ENCODE measurements around the gene SOWAHC.
"Not testable (repeated sequence)": the region's sequence is repeated elsewhere in the genome, so short reads cannot be mapped to it uniquely, and the experiment has no call there.

Gene SOWAHC

DNA sequence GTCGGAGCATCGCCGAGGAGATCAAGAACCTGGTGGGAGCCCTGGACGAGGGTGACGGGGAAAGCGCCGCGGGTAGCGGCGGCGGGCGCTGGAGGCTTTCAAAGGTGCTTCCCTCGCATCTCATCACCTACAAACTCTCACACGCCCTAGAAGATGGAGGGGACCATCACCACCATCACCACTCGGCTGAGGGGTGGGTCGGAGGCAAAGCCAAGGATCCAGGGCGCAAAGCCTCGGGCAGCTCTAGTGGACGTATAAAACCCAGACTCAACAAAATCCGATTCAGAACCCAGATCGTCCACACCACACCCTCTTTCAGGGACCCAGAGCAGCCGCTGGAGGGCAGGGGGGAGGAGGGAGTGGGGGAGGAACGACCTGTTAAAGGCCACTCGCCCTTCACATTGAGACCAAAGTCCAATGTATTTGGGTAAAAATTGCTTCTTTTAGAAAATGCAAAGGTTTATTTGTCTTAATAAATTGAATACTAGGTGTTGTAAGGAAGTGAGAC, 1.5 kb downstream of the SOWAHC start:
- no peak for DNase-seq (ENCODE audit: low read depth in 2 of 3, low spot score in 2 of 3)

- DNase-seq (ENCODE audit: low read depth in 2 of 3, low spot score in 2 of 3): no peak
Measured at GRCh38 chr2:109616184-109616583, 2.0 kb downstream of the SOWAHC start.

DNA sequence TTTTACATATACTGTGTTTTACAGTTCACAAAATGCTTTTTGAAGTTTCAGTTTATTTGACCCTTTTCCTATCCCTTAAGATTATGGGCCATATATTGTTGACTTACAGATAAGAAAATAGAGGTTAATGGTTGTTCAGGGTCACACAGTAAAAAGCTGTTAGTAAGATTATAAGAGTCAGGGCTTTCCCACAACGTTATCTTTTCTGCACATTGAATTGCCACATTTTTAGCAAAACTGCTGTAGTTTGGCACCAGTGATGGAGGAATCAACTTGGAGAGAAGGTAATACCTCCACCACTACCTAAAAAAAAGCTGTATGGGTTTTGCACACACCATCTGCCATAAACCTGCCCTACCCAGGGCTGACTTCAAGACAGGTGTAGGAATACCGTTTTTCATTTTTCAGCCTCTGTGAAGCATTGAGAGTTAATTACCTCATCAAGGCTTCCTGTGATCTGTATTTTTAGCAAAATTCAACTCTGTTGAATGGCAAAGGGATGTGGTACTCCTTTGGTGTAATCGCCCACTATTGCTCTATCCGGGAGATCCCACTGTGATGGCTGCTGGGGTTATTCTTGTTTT, 5.0 kb downstream of the SOWAHC start:
- no peak for DNase-seq (ENCODE audit: low read depth in 2 of 3, low spot score in 2 of 3)

DNA sequence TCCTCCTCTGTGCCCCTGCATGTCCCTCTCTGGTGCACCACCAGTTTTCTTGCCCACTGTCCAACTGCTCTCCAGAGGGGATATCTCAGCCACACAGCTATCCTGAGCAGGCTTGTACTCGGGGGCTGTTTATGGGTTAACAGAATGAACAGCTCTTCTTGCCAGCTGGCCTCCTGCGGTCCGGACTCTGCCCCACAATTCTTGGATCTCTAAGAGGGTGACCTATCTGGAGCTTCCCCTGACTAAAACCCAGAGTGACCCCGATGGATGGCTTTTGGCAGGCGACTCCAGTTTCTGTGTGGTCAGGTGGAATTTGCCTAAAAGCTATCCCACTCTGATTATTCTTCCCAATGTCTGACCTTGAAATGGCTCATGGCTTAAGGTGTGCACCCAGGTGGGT, 9.1 kb downstream of the SOWAHC start:
- no peak for DNase-seq (ENCODE audit: low read depth in 2 of 3, low spot score in 2 of 3)

GRCh38 chr2:109623923-109624322, 9.8 kb downstream of the SOWAHC start:
- DNase-seq (ENCODE audit: low read depth in 2 of 3, low spot score in 2 of 3): no peak

- no peak for DNase-seq (ENCODE audit: low read depth in 2 of 3, low spot score in 2 of 3)
Measured at GRCh38 chr2:109624339-109624738, 10.2 kb downstream of the SOWAHC start.

- not testable (repeated sequence) for DNase-seq (ENCODE audit: low read depth in 2 of 3, low spot score in 2 of 3)
Measured at GRCh38 chr2:109628321-109628720, 14.2 kb downstream of the SOWAHC start.

- no peak for DNase-seq (ENCODE audit: low read depth in 2 of 3, low spot score in 2 of 3)
Measured at GRCh38 chr2:109629867-109630266, 15.7 kb downstream of the SOWAHC start.

DNA sequence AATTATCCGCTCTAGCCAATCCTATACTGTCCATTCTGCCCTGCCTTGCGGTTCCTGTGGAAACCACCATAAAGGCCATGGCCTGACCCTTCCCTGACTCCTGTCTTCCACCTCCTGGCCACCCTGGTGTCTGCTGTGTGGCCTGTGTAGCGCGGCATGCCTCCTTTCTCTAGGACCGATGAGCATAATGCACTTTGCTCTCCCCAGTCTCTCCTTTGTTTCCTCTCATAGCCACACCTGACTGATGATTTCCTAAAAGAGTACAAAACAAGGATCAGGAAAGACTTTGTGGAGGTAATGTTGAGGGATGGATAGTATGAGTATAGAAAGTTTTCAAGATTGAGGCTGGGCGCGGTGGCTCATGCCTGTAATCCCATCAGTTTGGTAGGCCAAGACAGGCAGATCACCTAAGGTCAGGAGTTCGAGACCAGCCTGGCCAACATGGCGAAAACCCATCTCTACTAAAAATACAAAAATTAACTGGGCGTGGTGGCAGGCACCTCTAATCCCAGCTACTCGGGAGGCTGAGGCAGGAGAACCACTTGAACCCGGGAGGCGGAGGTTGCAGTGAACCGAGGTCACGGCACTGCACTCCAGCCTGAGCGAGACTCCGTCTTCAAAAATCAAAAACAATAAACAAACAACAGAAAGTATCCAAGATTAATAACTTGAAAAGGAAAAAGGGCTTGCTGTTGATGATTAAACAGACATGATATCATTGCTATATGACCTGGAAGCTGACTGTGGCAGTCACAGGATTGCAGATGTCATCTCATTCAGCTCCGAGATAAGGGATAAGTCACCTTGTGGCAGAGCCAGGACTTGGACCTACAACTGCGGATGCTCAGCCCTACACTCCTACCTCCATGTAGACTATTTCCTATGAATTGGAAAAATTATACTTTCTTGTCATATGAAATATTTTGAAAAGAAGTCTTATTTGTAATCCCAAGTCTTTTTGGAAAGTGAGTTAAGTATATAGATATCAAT, 16.6 kb downstream of the SOWAHC start:
- DNase-seq (ENCODE audit: low read depth in 2 of 3, low spot score in 2 of 3): no peak

- DNase-seq (ENCODE audit: low read depth in 2 of 3, low spot score in 2 of 3): no peak
Measured at GRCh38 chr2:109631741-109632140, 17.6 kb downstream of the SOWAHC start.

- no peak for DNase-seq (ENCODE audit: low read depth in 2 of 3, low spot score in 2 of 3)
Measured at GRCh38 chr2:109632158-109632789, 18.1 kb downstream of the SOWAHC start.

DNA sequence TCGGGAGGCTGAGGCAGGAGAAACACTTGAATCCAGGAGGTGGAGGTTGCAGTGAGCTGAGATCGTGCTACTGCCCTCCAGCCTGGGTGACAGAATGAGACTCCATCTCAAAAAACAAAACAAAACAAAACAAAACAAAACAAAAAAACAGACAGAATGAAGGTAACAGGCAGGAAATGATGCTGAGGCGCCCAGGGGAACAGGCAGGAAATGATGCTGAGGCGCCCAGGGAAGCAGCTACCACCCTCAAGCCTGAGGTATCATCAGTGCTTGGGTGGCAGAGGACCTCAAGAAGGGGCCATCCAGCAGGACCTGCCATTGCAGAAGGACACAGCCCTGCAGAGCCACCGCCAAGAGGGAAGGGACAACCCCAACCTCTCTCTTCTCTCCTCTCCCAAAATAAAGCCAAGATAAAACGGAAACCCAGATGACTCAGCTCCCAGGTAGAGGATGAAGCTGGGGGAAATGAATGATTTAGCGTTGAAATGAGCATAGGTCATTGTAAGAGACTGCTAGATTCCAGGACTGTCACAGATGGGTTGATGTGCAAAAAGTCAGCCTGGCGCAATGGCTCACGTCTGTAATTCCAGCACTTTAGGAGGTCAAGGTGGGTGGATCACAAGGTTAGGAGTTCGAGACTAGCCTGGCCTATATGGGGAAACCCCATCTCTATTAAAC, 19.3 kb downstream of the SOWAHC start:
- DNase-seq (ENCODE audit: low read depth in 2 of 3, low spot score in 2 of 3): no peak

GRCh38 chr2:109635426-109636304, 21.5 kb downstream of the SOWAHC start:
- no peak for DNase-seq (ENCODE audit: low read depth in 2 of 3, low spot score in 2 of 3)

GRCh38 chr2:109636317-109636716, 22.2 kb downstream of the SOWAHC start:
- DNase-seq (ENCODE audit: low read depth in 2 of 3, low spot score in 2 of 3): no peak

- no peak for DNase-seq (ENCODE audit: low read depth in 2 of 3, low spot score in 2 of 3)
Measured at GRCh38 chr2:109637749-109638570, 23.8 kb downstream of the SOWAHC start.

DNA sequence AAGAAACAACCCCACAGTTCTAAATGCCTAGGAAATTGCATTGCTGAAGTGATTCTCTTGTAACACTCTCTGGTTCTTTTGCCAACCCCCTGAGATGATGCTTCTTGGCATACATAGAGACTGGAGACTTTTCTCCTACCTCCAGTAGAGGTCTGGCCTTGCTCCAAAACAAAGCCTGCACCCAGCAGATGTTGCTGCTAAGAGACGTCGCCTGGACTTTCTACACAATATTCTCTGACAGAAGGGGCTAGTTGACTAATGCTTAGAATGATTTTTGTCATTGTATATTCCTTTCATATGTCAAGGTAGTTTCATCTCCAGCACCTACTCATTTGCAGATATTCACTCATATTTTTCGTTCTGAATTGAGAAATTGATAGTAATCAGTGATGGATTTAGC, 24.6 kb downstream of the SOWAHC start:
- no peak for DNase-seq (ENCODE audit: low read depth in 2 of 3, low spot score in 2 of 3)

DNA sequence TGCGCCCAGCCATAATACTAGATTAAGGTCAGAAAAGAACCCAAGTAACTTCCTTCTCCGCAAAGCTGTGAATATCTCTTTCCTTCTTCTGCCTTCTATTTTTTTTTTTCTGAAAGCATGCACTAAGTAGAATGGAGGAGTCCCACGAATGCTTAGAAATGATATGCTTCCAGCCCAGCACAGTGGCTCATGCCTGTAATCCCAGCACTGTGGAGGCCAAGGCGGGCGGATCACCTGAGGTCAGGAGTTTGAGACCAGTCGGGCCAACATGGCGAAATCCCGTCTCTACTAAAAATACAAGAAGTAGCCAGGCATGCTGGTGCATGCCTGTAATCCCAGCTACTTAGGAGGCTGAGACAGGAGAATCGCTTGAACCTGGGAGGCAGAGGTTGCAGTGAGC, 25.8 kb downstream of the SOWAHC start:
- DNase-seq (ENCODE audit: low read depth in 2 of 3, low spot score in 2 of 3): not testable (repeated sequence)

DNA sequence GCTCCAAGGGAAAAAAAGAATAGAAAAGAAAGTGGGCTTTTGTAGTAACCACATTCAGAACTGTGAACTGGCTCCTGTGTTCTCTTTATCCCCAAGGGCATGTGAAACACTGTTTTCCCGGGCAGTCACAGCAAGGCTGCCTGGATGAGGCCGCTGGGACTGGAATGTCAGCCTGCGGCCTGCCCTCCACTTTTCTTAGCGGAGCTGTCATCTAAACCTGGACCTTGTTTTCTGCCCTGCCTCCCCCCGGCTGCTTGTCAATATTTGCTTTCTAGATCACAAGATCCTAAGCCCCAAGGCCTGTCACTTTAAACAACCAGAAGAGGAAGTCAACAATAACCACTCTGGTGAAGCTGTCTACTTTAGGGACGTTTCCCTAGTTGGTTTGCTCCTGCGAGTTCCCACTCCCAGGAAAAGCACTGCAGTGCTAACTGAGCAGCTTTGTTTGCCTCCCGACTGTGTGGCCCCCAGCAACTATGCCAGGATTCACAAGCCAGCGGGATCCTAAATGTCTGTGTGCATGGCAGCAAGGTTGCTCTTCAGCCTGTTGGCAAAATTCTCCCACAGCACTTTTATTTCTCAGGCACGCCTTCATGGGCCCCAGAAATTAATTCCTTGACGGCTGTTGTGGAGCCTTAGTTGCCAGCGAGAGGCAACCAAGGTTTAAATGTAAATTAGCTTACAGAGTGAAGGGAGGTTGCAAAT, 30.6 kb downstream of the SOWAHC start:
- DNase-seq (ENCODE audit: low read depth in 2 of 3, low spot score in 2 of 3): no peak
